Activated T-cell treated with anti-CD3 and anti-CD28 coated beads, Interleukin-2, amount 50 U/mL, for 48 hours (primary cell): ENCODE results near the gene LIN7C.

Experiments
- DNase-seq, 2 experiments: peaks; one replicate each; pipeline ENCODE4 v3.0.0-alpha.2; 2020

LIN7C gene

DNA sequence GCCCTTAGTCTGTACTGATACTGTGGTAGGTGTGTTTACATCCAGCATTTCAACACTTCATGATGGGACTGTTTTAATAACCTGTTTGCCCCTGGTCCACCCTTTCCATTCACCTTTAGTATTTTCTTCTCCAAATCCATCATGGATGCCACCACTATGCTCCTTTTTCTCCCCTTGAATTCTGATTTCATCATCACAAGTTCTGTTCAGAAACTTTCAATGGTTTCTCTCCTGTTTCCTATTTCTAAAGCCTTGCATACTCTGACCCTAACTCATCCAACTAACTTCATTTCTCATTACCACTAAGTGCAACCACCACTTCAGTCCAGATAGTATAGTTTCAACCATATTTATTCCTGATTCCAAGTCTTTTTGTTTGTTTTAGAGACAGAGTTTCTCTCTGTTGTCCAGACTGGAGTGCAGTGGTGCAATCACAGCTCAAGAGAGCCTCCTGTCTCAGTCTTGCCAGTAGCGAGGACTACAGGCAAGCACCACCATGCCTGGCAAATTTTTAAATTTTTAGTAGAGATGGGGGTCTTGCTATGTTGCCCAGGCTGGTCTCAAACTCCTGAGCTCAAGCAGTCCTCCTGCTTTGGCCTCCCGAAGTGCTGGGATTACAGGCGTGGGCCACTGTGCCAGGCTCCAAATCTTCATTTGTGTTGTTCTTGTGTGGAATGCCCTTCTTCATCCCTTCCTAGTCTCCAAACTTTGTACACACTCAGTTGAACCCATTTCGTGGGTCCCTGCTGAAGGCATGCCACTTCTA lies 1.2 kb upstream of the LIN7C start:
- no peak for DNase-seq

DNA sequence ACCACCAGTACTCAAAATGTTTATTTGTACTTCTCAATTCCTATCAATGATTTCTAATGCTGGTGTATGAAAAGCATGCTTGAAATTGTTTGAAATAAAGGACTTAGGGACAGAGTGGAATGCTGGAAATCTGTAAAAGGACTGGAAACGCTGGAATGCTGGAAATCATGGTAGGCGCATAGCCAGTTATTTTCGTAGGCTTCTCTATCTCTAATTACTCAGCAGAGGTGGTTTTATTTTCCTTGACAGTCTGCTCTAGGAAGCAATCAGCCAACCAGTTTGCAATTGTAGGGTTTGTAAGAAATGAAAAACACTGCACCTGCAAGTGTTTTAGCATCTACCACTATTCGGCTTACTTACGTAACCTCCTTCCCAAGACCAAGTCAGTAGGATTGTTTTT lies 788 bp downstream of the LIN7C start:
- DNase-seq, result no peak

GRCh38 chr11:27504205-27504604 lies 2.4 kb downstream of the LIN7C start:
- DNase-seq, result no peak

GRCh38 chr11:27501100-27501499 lies 5.5 kb downstream of the LIN7C start:
- no peak for DNase-seq

DNA sequence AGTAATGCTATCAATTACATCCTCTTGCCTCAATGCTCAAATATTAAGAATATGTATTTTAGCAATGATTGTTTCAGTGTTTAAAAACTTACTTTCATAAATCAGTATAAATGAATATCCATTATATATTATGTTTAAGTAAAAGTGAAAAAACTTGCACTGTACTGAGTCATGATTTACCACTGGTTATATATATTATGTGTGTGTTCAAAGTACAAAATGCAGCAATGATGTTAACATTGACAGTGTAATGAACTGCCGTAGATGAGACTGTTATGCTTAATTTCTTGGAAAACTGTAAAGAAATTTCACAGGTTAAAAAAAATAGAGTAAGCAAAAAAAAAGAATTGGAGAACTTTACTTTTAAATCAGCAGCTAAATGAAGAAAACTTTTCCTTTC lies 8.7 kb downstream of the LIN7C start:
- no peak for DNase-seq

DNA sequence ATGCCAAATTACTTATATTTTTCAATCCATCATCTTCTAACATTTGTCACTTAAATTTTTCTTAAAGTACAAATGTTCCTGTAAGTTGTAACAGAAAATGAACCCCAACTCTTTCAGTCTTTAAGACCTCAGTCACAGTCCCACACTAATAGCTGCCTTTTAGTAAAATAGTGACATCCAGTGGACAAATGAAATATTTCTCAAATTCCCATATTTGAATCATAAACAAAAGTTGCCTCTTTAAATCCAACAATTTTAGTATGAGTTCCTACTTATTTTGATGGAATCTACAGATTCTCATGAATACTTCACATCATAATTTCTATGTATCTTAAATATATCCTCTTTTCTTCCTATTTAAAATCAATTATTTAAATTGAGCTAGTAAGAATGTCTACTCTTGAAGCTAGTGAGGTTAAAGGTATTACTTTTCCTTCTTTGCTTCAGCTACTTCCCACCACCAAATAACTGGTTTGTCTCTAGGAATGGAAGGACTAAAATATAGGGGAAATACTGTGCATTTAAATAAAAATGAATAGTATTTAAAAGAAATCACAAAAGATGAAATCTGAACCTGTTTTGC lies 9.2 kb downstream of the LIN7C start:
- no peak for DNase-seq

DNA sequence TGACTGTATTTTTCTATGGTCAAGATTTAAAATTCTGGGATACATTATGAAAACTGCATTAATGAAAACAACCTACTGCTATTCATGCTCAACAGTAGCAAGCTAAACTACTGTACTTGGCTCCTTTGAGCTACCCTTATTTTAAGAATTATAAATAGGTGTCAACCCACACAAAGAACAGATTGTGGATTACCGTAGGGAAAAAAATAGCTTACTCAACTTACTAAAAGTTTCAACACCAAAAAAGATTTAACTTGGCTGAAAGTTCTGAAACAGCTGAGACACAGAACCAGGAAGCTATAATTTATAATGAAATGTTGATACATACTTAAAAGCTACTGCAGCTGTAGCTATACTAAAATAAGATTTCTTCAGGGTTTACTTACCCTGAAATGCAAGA lies 10.1 kb downstream of the LIN7C start:
- no peak for DNase-seq

- DNase-seq, result no peak
These were observed 10.8 kb downstream of the LIN7C start for GRCh38 chr11:27495710-27496300.

- no peak for DNase-seq
These were observed 17.5 kb downstream of the LIN7C start for GRCh38 chr11:27489092-27489491.

GRCh38 chr11:27487706-27488105 lies 18.9 kb downstream of the LIN7C start:
- no peak for DNase-seq

GRCh38 chr11:27485930-27486773 lies 20.4 kb downstream of the LIN7C start:
- no peak for DNase-seq

- DNase-seq, result no peak
These were observed 23.8 kb downstream of the LIN7C start for GRCh38 chr11:27482793-27483192.

DNA sequence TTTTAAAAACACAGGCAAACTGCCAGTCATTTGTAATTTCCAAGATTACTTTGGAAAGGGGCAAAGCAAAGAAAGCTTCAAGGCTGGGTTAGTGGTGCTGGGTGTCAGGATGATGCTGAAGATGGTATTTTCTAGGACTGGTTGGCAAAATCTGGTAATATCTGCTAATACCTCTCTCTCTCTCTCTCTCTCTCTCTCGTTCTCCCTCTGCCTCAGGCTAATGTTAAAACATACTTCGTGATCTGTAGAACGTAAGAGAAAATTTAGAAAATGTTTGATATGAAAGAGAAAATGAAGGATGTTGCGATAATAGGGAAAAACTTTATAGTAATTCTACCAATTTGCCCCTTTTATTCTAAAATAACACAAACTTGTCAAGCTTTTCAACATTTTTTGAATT lies 24.6 kb downstream of the LIN7C start:
- no peak for DNase-seq

DNA sequence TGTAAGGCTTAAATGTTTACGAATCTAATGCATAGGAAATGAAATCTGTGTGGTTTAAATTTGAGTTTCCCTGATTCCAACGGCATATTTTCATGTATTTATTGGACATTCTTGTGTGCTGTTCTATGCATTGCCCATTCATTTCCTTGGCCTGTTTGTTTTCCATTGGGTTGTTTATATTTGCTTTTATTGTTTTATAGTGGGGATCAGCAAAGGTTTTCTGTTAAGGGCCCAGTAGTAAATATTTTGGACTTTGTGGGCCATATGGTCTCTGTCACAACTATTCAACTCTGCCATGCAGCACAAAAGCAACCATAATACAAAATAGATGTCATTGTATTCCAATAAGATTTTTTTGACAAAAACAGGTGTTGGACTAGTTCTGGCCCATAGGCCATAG lies 28.7 kb downstream of the LIN7C start:
- no peak for DNase-seq

- no peak for DNase-seq
These were observed 29.3 kb downstream of the LIN7C start for GRCh38 chr11:27477243-27477642.

- no peak for DNase-seq
These were observed 30.9 kb downstream of the LIN7C start for GRCh38 chr11:27475622-27476021.

DNA sequence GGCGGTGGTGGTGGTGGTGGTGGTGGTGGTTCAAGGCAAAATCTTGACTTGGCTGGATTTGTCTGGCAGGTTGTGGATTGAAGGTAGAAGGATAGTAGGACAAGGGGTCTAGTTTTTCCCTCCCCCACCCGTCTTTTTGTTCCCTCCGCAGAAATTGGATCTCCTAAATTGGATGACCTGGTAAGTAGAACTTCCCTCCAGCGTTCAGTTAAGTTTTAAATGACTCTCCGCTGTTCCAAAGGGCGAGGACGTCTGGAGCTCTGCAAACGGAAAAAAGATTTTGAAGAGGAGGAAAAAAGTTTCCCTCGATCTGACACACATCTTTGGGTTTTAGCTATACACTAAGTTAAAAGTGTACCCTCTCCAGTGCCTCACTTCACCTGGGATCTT lies 33.6 kb downstream of the LIN7C start:
- DNase-seq, result no peak

DNA sequence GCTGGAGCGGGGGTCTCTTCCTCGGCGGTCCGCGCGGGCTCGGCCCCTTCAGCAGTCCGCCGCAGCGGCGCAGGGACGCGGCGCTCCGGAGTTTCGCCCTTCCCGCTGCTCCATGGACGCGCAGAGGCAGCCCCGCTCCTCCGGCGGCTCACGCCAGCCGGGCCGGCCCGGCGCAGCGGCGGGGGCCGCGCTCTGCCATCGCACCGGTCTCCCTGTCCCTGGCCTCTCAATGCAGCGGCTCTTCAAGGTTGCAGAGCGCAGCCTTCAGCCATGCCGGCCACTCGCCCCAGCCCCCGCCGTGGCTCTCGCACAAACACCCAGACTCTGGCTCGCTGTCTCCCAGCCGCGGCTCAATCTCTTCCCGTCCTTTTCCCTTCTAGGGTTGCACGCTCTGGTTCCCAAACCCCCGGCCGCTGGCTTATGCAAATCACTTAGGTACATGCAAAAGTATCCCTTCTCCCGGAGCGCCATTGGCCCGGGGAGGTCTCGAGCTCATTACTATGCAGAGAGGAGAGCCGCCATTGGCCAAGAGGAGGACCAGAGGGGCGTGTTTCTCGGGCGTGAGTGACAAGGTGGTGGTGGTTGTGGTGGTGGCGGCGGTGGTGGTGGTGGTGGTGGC lies 34.1 kb downstream of the LIN7C start, which contains the start of gene LGR4:
Gene LGR4, minus strand, starts transcription at position 393 of the 619 bp plus-strand sequence. CDS start 488 bp downstream, outside the sequence.
- DNase-seq, result peak; percentile 77

GRCh38 chr11:27471589-27472397 lies 34.8 kb downstream of the LIN7C start:
- DNase-seq, result peak in 1 of 2 experiments; percentile 42

GRCh38 chr11:27470826-27471588 lies 35.6 kb downstream of the LIN7C start:
- no peak for DNase-seq

DNA sequence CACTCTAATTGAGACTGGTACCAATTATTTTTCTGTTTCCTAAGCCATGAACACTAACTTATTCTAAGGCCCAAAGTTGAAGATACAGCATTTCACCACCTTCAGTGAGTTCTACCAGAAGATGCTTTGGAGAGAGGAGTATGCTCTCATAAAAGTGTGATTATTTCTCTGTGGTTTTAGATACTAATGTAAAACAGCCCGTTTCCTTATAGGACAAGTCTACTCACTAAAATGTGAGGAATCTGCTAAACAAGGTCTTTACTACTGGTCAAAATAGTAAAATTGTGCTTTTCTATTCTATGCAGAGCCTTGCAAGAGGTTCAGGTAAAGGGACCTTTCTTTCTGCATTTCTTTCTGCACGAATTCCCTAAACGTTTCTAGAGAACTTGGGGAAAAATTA lies 36.4 kb downstream of the LIN7C start:
- no peak for DNase-seq
